Activated T-helper 1 cell treated with anti-CD3 and anti-CD28 coated beads, Interleukin-12 subunit alpha, Interleukin-12 subunit beta, Interleukin-2, Interleukin-4 antibody, amounts not matched to agents 30 ng/mL and 10 ng/mL and 1 ng/mL, durations not matched to agents 14 hours and 24 hours and 36 hours (primary cell): ENCODE measurements around the gene CRADD. TPM values are rescaled to one million over a fixed set of nuclear protein-coding genes. Genes with fewer than 3 reads are reported as not detected.
"Not testable (repeated sequence)": the region's sequence is repeated elsewhere in the genome, so short reads cannot be mapped to it uniquely, and the experiment has no call there.

ENCODE experiments used
- DNase-seq: peaks from one replicate; pipeline ENCODE4 v3.0.0; 2021; ENCODE audit warnings: low spot score
- H3K27ac Mint-ChIP-seq: one replicate; pipeline ENCODE4 v1.8.0; 2021; ENCODE audit warnings: mild to moderate bottlenecking, mixed read lengths
- H3K27me3 Mint-ChIP-seq: one replicate; pipeline ENCODE4 v1.8.0; 2022; ENCODE audit warnings: mild to moderate bottlenecking, moderate library complexity, mixed read lengths; ENCODE audit not compliant: insufficient read depth
- H3K36me3 Mint-ChIP-seq: one replicate; pipeline ENCODE4 v1.8.0; 2021; ENCODE audit warnings: low read depth, mixed read lengths
- H3K4me1 Mint-ChIP-seq: one replicate; pipeline ENCODE4 v1.8.0; 2021; ENCODE audit warnings: low read depth, mixed read lengths
- H3K4me3 Mint-ChIP-seq: one replicate; pipeline ENCODE4 v1.8.0; 2021; ENCODE audit warnings: mild to moderate bottlenecking, moderate library complexity, mixed read lengths
- H3K9me3 Mint-ChIP-seq: one replicate; pipeline ENCODE4 v1.8.0; 2021; ENCODE audit warnings: mixed read lengths
- intact Hi-C: fragments of 100-400 bp; cut with micrococcal nuclease; formaldehyde crosslinking; loops from one replicate; pipeline ENCODE4 v1.15.1; 2024
- total RNA-seq: library from RNA; stranded (reverse); gene quantifications from 2 replicates; pipeline ENCODE4 v1.2.3, GENCODE V29; 2022

CRADD gene
- total RNA-seq, 1 donor from 2014 or later, result 11.2 TPM

GRCh38 chr12:93777254-93777653, 100.1 kb downstream of the CRADD start:
- no peak for DNase-seq
- peaks cover 53% of the 10 kb centered on the region for H3K4me1 Mint-ChIP-seq
- intact Hi-C loops, result no loop called here
- H3K27me3 Mint-ChIP-seq, result no peaks in the 10 kb centered on the region
- H3K27ac Mint-ChIP-seq, result no peak overlapping the region
- H3K4me3 Mint-ChIP-seq, result no peak overlapping the region
- peaks cover 15% of the 10 kb centered on the region for H3K36me3 Mint-ChIP-seq
- H3K9me3 Mint-ChIP-seq, result peaks cover 11% of the 10 kb centered on the region

- H3K4me1 Mint-ChIP-seq, result peaks cover 42% of the 10 kb centered on the region
- H3K36me3 Mint-ChIP-seq, result peaks cover 12% of the 10 kb centered on the region
- H3K27ac Mint-ChIP-seq, result no peak overlapping the region
- peaks cover 7% of the 10 kb centered on the region for H3K9me3 Mint-ChIP-seq
- intact Hi-C loops, result no loop called here
- no peak overlapping the region for H3K4me3 Mint-ChIP-seq
- H3K27me3 Mint-ChIP-seq, result no peaks in the 10 kb centered on the region
- no peak for DNase-seq
Observed at GRCh38 chr12:93778306-93778705, 101.1 kb downstream of the CRADD start.

DNA sequence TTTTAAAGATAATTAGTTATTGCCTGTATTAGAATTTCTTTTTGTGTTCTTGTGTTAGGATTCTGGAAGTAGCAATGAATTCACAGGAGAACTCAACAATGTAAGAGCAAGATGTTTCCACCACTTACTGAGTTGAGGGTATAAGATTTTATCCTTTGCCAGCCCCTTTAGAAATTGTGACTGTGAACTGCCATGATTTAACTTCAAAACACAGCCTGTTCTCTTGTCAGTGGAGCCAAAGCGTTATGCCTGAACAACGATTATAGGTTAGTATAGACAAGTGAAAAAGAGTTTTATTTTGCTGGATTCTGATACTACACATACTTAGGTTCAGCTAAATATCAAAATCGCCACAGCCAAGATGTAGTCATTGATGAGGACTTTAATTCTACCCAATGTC, 101.6 kb downstream of the CRADD start:
- peaks cover 4% of the 10 kb centered on the region for H3K9me3 Mint-ChIP-seq
- peaks cover 10% of the 10 kb centered on the region for H3K36me3 Mint-ChIP-seq
- H3K4me3 Mint-ChIP-seq, result no peak overlapping the region
- H3K27me3 Mint-ChIP-seq, result no peaks in the 10 kb centered on the region
- no peak for DNase-seq
- peaks cover 42% of the 10 kb centered on the region for H3K4me1 Mint-ChIP-seq
- intact Hi-C loops, result no loop called here
- no peak overlapping the region for H3K27ac Mint-ChIP-seq

DNA sequence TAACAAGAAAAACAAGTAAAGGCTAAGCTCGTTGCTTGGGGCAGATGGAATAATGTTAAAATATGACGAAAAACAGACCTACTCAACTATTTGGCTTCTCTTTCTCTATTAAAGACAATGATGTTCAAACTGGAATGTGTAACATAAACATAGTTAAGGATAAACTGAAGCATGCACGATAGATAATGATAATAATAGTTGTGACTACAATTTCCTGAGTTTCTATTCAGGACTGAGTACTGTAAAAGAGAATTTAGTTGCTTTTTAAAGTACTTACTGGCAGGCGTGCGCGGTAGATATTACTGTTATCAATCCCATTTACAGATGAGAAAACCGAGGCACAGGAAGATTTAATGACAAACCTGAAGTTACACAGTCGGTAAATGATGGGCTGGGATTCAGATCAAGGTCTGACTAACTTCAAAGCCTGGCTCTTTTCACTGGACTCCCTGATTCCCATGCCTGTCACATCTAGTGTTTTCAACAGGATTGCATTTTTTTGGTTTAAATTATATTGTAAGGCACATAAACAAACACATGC, 103.0 kb downstream of the CRADD start:
- H3K27ac Mint-ChIP-seq, result no peak overlapping the region
- H3K9me3 Mint-ChIP-seq, result peaks cover 4% of the 10 kb centered on the region
- H3K27me3 Mint-ChIP-seq, result no peaks in the 10 kb centered on the region
- H3K4me3 Mint-ChIP-seq, result no peak overlapping the region
- peaks cover 52% of the 10 kb centered on the region for H3K4me1 Mint-ChIP-seq
- intact Hi-C loops, result loop anchor here (5.0 to 10.0 kb wide), 5 partner anchors 425 to 1275 kb away; no protein-coding TSS in a partner anchor
- DNase-seq, result no peak
- peaks cover 6% of the 10 kb centered on the region for H3K36me3 Mint-ChIP-seq

DNA sequence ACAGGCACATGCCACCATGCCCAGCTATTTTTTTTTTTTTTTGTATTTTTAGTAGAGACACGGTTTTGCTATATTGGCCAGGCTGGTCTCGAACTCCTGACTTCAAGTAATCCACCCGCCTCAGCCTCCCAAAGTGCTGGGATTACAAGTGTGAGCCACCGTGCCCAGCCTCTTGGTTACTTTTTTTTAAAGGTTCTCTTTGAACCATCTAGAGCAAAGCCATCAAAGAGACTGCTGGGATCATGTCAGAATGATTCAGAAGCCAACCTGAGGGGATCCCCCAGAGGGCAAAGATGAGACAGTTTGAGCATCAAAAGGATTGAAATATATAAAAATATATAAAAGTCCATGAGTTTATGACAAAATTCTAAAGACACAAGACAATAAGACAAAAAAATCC, 103.7 kb downstream of the CRADD start:
- not testable (repeated sequence) for DNase-seq, H3K9me3 Mint-ChIP-seq, H3K27ac Mint-ChIP-seq, H3K27me3 Mint-ChIP-seq, H3K4me3 Mint-ChIP-seq
- intact Hi-C loops, result loop anchor here (5.0 to 10.0 kb wide), 5 partner anchors 424 to 1276 kb away; no protein-coding TSS in a partner anchor
- peaks cover 55% of the 10 kb centered on the region for H3K4me1 Mint-ChIP-seq
- peaks cover 12% of the 10 kb centered on the region for H3K36me3 Mint-ChIP-seq

DNA sequence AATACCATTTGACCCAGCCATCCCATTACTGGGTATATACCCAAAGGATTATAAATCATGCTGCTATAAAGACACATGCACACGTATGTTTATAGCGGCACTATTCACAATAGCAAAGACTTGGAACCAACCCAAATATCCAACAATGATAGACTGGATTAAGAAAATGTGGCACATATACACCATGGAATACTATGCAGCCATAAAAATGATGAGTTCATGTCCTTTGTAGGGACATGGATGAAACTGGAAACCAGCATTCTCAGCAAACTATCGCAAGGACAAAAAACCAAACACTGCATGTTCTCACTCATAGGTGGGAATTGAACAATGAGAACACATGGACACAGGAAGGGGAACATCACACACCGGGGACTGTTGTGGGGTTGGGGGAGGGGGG, 104.8 kb downstream of the CRADD start:
- H3K9me3 Mint-ChIP-seq, H3K27ac Mint-ChIP-seq, H3K4me3 Mint-ChIP-seq, H3K27me3 Mint-ChIP-seq, DNase-seq: not testable (repeated sequence)
- Mint-ChIP-seq H3K4me1 (peaks cover 57% of the 10 kb centered on the region), H3K36me3 (peaks cover 12% of the 10 kb centered on the region)
- intact Hi-C loops, result loop anchor here (5.0 to 10.0 kb wide), 5 partner anchors 423 to 1277 kb away; no protein-coding TSS in a partner anchor

DNA sequence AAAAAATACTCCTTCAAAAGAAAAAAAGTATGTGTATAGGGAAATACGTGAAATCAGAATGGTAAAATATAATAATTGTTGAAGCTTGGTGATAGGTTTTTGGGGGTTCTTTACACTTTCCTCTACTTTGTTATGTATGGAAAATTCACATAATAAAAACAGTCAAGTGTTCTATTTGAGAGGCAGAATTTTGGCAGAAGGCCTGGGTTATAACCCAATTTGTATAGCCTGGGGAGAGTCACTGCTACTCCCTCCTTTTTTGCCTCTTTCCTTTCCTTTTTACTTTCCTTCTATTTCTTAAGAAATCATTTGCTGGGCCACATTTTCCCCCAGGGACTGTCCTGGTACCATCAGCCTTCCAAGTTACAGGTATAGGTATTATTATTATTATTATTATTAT, 105.7 kb downstream of the CRADD start:
- intact Hi-C loops, result loop anchor here (5.0 to 10.0 kb wide), 5 partner anchors 422 to 1278 kb away; no protein-coding TSS in a partner anchor
- Mint-ChIP-seq H3K27me3 (no peaks in the 10 kb centered on the region), H3K4me3 (no peak overlapping the region), H3K9me3 (peaks cover 10% of the 10 kb centered on the region), H3K27ac (no peak overlapping the region), H3K4me1 (peaks cover 57% of the 10 kb centered on the region), H3K36me3 (peaks cover 12% of the 10 kb centered on the region)
- no peak for DNase-seq

DNA sequence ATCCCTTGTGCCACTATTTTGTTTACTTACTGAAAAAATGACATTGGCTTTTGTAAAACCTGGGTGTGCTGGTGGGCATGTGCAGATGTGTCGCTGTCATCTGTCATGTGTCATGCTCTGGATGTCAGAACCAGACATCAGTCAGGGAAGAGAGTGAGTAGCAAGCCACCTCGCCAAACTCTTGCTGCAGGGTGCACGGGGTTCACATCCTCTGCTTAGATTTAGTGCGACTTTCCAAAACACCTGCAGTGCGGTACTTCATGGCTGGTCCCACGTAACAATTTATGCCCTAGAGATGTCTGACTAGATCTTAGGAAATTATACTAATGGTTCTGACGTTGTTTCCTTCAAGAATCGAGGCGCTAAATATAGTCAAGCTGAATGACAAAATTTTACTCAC, 106.7 kb downstream of the CRADD start:
- H3K27ac Mint-ChIP-seq, result peak overlapping the region; percentile 43
- DNase-seq, result peak; percentile 39
- intact Hi-C loops, result loop anchor here (1.0 to 10.0 kb wide), 9 partner anchors 11 to 1279 kb away; partner anchors contain the start of gene EEA1
- peaks cover 14% of the 10 kb centered on the region for H3K9me3 Mint-ChIP-seq
- peaks cover 15% of the 10 kb centered on the region for H3K36me3 Mint-ChIP-seq
- peak overlapping the region; percentile 32 for H3K4me3 Mint-ChIP-seq
- no peaks in the 10 kb centered on the region for H3K27me3 Mint-ChIP-seq
- H3K4me1 Mint-ChIP-seq, result peaks cover 50% of the 10 kb centered on the region

- H3K27ac Mint-ChIP-seq, result peak overlapping the region; percentile 82
- H3K4me1 Mint-ChIP-seq, result peaks cover 53% of the 10 kb centered on the region
- H3K27me3 Mint-ChIP-seq, result no peaks in the 10 kb centered on the region
- DNase-seq, result peak; percentile 25
- H3K4me3 Mint-ChIP-seq, result peak overlapping the region; percentile 42
- H3K36me3 Mint-ChIP-seq, result peaks cover 12% of the 10 kb centered on the region
- H3K9me3 Mint-ChIP-seq, result peaks cover 14% of the 10 kb centered on the region
- intact Hi-C loops, result loop anchor here (1.0 to 10.0 kb wide), 17 partner anchors 11 to 1280 kb away; partner anchors contain the start of genes CRADD, EEA1 and UBE2N
Observed at GRCh38 chr12:93784339-93785086, 107.3 kb downstream of the CRADD start.

GRCh38 chr12:93785249-93786010, 108.3 kb downstream of the CRADD start:
- intact Hi-C loops, result loop anchor here (1.0 to 10.0 kb wide), 14 partner anchors 19 to 1281 kb away; partner anchors contain the start of genes CRADD and UBE2N
- peak; percentile 53 for DNase-seq
- Mint-ChIP-seq H3K36me3 (peaks cover 12% of the 10 kb centered on the region), H3K4me1 (peaks cover 51% of the 10 kb centered on the region), H3K27ac (peak overlapping the region; percentile 82), H3K27me3 (no peaks in the 10 kb centered on the region), H3K9me3 (peaks cover 14% of the 10 kb centered on the region), H3K4me3 (peak overlapping the region; percentile 67)

DNA sequence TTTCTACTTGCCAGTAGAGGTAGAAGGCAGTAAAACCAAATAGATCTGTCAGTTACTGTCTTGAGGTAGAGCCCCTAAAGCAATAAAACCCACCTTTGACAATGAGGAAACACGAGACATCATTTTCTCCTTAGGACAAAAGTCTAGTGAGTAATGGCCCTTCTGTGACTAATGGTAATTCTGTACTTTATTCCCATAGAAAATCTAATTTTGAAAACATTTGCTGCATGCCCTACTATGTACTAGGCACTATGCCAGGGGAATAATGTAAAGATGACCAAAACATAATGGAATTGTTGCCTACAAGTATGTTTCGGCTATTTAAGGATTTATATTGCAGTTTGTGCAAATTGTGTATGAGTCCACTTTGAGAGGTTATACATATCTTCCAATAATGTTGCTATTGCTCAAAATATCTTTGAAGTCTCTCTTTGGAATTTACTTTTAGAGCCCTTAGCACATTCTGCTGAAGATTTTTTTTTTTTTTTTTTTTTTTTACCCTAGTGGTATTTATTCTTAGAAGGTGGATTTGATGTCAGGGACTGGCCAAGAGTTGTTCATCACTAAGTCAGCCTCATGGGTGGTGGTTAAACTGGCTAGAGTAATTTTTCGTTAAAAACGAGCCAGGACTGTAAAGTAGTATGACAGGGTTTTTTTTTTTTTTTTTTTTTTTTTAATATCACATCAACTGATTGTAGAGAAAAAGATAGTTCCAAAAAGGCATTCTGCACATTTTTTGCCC, 109.7 kb downstream of the CRADD start:
- no peak overlapping the region for H3K27ac Mint-ChIP-seq
- intact Hi-C loops, result loop anchor here (10.0 kb wide), 4 partner anchors 418 to 1282 kb away; no protein-coding TSS in a partner anchor
- peaks cover 11% of the 10 kb centered on the region for H3K36me3 Mint-ChIP-seq
- DNase-seq, result no peak
- peaks cover 9% of the 10 kb centered on the region for H3K9me3 Mint-ChIP-seq
- no peak overlapping the region for H3K4me3 Mint-ChIP-seq
- H3K27me3 Mint-ChIP-seq, result no peaks in the 10 kb centered on the region
- peaks cover 50% of the 10 kb centered on the region for H3K4me1 Mint-ChIP-seq

- H3K27ac Mint-ChIP-seq, result no peak overlapping the region
- no peak for DNase-seq
- H3K4me3 Mint-ChIP-seq, result peak overlapping the region; percentile 35
- no peaks in the 10 kb centered on the region for H3K27me3 Mint-ChIP-seq
- H3K4me1 Mint-ChIP-seq, result peaks cover 47% of the 10 kb centered on the region
- intact Hi-C loops, result loop anchor here (10.0 kb wide), 4 partner anchors 416 to 1284 kb away; no protein-coding TSS in a partner anchor
- peaks cover 9% of the 10 kb centered on the region for H3K9me3 Mint-ChIP-seq
- peaks cover 10% of the 10 kb centered on the region for H3K36me3 Mint-ChIP-seq
Observed at GRCh38 chr12:93788853-93789252, 111.7 kb downstream of the CRADD start.
